ENCODE results near the gene SLC35B2. TPM values are rescaled to one million over a fixed set of nuclear protein-coding genes. Genes with fewer than 3 reads are reported as not detected.

Gene SLC35B2
- total RNA-seq, 3 donors from 2014 or later = 32.8 to 50.5 (median 38.1) TPM

DNA sequence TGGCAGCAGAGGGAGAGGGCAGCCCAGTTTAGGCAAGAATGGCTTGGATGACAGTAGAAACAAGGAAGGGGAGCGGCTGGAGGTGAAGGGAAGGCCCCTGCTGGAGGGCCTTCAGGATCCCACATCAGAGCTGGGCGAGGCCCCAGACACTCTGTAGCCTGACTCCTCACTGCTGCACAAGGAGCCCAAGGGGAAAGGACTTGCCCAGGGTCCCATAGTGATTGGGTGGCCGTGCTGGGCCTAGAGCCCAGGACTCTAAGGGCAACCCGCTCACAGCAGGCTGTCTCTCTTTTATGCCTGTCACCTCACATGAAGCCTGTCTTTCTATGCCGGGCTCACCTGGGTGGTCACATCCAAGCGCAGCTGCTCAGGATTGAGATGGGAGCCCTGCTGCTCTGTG, 46.5 kb upstream of the SLC35B2 start:
- Histone ChIP-seq H3K27me3 (no peaks in the 10 kb centered on the region), H3K9me3 (no peaks in the 10 kb centered on the region), H3K27ac (no peak overlapping the region), H3K36me3 (no peaks in the 10 kb centered on the region), H3K4me1 (no peaks in the 10 kb centered on the region), H3K4me3 (no peak overlapping the region)
- intact Hi-C loops (cut with DNase I; ENCODE audit: low total_unique reads) = no loop called here
- TF ChIP-seq POLR2AphosphoS5 (IDR thresholded peaks at IDR 0.05) = no peak
- no peak for TF ChIP-seq POLR2A (IDR thresholded peaks at IDR 0.05)
- TF ChIP-seq, protein P1, sequence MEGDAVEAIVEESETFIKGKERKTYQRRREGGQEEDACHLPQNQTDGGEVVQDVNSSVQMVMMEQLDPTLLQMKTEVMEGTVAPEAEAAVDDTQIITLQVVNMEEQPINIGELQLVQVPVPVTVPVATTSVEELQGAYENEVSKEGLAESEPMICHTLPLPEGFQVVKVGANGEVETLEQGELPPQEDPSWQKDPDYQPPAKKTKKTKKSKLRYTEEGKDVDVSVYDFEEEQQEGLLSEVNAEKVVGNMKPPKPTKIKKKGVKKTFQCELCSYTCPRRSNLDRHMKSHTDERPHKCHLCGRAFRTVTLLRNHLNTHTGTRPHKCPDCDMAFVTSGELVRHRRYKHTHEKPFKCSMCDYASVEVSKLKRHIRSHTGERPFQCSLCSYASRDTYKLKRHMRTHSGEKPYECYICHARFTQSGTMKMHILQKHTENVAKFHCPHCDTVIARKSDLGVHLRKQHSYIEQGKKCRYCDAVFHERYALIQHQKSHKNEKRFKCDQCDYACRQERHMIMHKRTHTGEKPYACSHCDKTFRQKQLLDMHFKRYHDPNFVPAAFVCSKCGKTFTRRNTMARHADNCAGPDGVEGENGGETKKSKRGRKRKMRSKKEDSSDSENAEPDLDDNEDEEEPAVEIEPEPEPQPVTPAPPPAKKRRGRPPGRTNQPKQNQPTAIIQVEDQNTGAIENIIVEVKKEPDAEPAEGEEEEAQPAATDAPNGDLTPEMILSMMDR (IDR thresholded peaks at IDR 0.05) = no peak
- no peak for DNase-seq (ENCODE audit: low spot score in 2 of 2)

GRCh38 chr6:44302856-44303255, 45.5 kb upstream of the SLC35B2 start:
- no peak for DNase-seq (ENCODE audit: low spot score in 2 of 2)
- Histone ChIP-seq H3K4me3 (no peak overlapping the region), H3K27me3 (no peaks in the 10 kb centered on the region), H3K36me3 (no peaks in the 10 kb centered on the region), H3K9me3 (no peaks in the 10 kb centered on the region), H3K4me1 (no peaks in the 10 kb centered on the region), H3K27ac (no peak overlapping the region)
- TF ChIP-seq POLR2AphosphoS5 (IDR thresholded peaks at IDR 0.05) (no peak), POLR2A (IDR thresholded peaks at IDR 0.05) (no peak)
- TF ChIP-seq, protein P1 (IDR thresholded peaks at IDR 0.05) = no peak
- intact Hi-C loops (cut with DNase I; ENCODE audit: low total_unique reads) = no loop called here

DNA sequence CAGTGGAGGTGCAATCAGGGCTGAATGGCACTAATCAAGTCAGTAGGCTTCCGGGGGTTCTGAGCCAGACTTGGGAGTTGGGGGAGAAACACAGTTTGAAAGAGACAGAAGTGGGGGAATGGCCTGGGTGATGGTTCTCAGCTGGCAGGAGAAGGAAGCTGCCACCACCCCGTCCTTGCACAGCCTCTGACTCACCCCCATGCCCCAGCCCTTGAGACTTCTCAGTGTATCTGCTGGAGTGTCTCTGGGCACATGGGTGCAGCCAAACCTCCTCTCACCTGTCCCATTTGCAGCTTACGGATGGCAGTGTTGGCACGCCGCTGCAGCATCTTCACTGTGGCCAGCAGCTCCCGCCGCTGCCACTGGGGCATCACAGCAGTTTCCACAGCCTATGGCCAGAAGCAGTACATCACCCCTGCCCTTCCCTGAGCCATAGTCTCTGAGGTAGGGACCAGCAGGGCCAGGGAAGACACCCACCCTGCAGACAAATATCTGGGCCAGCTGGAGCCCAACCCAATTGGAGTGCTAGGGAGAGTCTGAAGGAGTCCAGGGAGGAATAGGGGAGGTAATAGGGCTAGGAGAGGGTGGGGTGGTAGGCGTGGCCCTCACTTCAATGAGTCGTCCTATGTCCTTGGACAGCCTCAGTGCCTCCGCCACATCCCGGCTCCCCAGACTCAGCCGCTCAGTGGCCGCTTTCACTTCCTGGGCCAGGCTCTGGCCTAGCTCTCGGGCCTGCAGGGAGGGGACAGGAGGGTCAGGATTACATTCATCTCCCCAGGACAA, 44.6 kb upstream of the SLC35B2 start:
- no peak for TF ChIP-seq POLR2A (IDR thresholded peaks at IDR 0.05)
- TF ChIP-seq POLR2AphosphoS5 (IDR thresholded peaks at IDR 0.05) = no peak
- TF ChIP-seq, protein P1 (IDR thresholded peaks at IDR 0.05) = no peak
- Histone ChIP-seq H3K27ac (no peak overlapping the region), H3K36me3 (no peaks in the 10 kb centered on the region), H3K9me3 (no peaks in the 10 kb centered on the region), H3K27me3 (peaks cover 0 to 4% of the 10 kb centered on the region in 2 donors), H3K4me3 (no peak overlapping the region), H3K4me1 (peaks cover 0 to 5% of the 10 kb centered on the region in 2 donors)
- intact Hi-C loops (cut with DNase I; ENCODE audit: low total_unique reads) = no loop called here
- no peak for DNase-seq (ENCODE audit: low spot score in 2 of 2)

DNA sequence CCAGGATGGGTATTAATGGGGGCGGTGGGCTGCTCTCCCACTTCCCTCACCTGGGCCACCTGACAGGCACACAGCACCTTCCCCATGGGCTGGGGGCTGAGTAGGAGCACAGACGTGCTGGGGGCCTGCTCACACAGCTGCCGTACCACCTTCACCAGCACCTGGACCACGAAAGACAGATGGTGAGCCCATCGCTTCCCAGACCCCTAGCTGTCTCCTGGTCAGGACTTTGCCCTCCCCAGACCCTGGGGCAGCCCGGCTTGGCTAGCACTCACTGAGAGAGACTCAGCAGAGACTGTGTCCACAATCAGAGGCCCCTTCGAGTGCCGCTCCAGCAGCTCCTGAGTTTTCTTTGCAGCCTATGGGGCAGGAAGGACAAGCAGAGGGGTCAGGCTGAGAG, 43.8 kb upstream of the SLC35B2 start:
- Histone ChIP-seq H3K36me3 (no peaks in the 10 kb centered on the region), H3K27me3 (peaks cover 0 to 11% of the 10 kb centered on the region in 2 donors), H3K27ac (no peak overlapping the region), H3K9me3 (no peaks in the 10 kb centered on the region), H3K4me3 (no peak overlapping the region), H3K4me1 (peaks cover 0 to 5% of the 10 kb centered on the region in 2 donors)
- TF ChIP-seq, protein P1 (IDR thresholded peaks at IDR 0.05) = no peak
- TF ChIP-seq POLR2AphosphoS5 (IDR thresholded peaks at IDR 0.05) (no peak), POLR2A (IDR thresholded peaks at IDR 0.05) (no peak)
- DNase-seq (ENCODE audit: low spot score in 2 of 2) = no peak
- intact Hi-C loops (cut with DNase I; ENCODE audit: low total_unique reads) = no loop called here

- no peak for TF ChIP-seq POLR2A (IDR thresholded peaks at IDR 0.05)
- Histone ChIP-seq H3K4me1 (peaks cover 0 to 5% of the 10 kb centered on the region in 2 donors), H3K4me3 (no peak overlapping the region), H3K36me3 (no peaks in the 10 kb centered on the region), H3K9me3 (no peaks in the 10 kb centered on the region), H3K27ac (no peak overlapping the region), H3K27me3 (peaks cover 0 to 18% of the 10 kb centered on the region in 2 donors)
- no peak for DNase-seq (ENCODE audit: low spot score in 2 of 2)
- intact Hi-C loops (cut with DNase I; ENCODE audit: low total_unique reads) = no loop called here
These were observed 43.0 kb upstream of the SLC35B2 start for GRCh38 chr6:44300292-44300823.

Measured in breast epithelium (tissue), 4 donors.